SH-SY5Y (cell line): ENCODE data around the gene PPP1R26.

ENCODE experiments used
- GATA2 ChIP-seq: IDR thresholded peaks from 2 replicates; pipeline ENCODE4 v1.6.1; 2011; ENCODE audit warnings: mild to moderate bottlenecking, low read depth, low read length
- GATA3 ChIP-seq: IDR thresholded peaks from 2 replicates; pipeline ENCODE4 v1.6.1; 2011; ENCODE audit warnings: low read depth, mild to moderate bottlenecking, low read length, moderate library complexity

DNA sequence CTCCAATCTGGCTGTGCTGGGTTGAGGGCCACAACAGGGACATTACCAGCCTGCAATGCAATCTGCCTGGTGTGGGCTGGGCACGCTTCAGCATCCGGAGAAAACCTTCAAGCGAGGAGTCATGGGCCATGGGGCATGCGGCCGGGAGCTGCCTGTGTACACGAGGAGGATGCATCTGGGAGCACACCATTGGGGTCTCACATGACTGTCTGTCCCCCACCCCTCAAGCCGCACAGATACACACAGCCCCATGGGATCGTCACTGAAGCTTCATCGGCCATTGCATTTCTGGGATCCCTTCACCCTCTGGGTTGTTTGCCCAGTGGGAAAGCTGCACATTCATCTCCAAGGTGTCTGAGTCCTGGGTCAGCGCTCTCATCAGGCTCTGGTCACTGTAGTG is 51.5 kb downstream of the PPP1R26 start:
- TF ChIP-seq GATA3 = no peak
- no peak for TF ChIP-seq GATA2
